Mesodermal cell (in vitro differentiated cells): ENCODE results near the gene ARGFX.
"Not testable (repeated sequence)": the region's sequence is repeated elsewhere in the genome, so short reads cannot be mapped to it uniquely, and the experiment has no call there.

ENCODE experiments used
- H3K27ac ChIP-seq: 2 replicates; pipeline ENCODE4 v1.7.0; 2013; ENCODE audit warnings: mild to moderate bottlenecking, low read depth, low read length, moderate library complexity; ENCODE audit not compliant: severe bottlenecking
- H3K36me3 ChIP-seq: 2 replicates; pipeline ENCODE4 v1.7.1; 2013; ENCODE audit warnings: mild to moderate bottlenecking, low read length, moderate library complexity; ENCODE audit not compliant: control insufficient read depth, insufficient read depth
- H3K4me1 ChIP-seq: one replicate; pipeline ENCODE4 v1.7.1; 2013; ENCODE audit warnings: mild to moderate bottlenecking, low read length; ENCODE audit not compliant: insufficient read depth, control insufficient read depth, poor library complexity, severe bottlenecking
- H3K4me3 ChIP-seq: 2 replicates; pipeline ENCODE4 v1.7.0; 2013; ENCODE audit warnings: low read length, control low read depth, mild to moderate bottlenecking; ENCODE audit not compliant: insufficient read depth, poor library complexity, severe bottlenecking; ENCODE audit errors: extremely low read depth
- H3K9me3 ChIP-seq: 2 replicates; pipeline ENCODE4 v1.7.1; 2013; ENCODE audit warnings: mild to moderate bottlenecking, low read length, moderate library complexity; ENCODE audit not compliant: control insufficient read depth
- WGBS, 2 experiments: methylation state at CpG; one replicate each; pipeline ENCODE4 v1.1.5; 2013; ENCODE audit warnings: missing lambda C conversion rate in 2 of 2; ENCODE audit not compliant: insufficient coverage in 2 of 2; 5-methylcytosine and 5-hydroxymethylcytosine counted together

The ARGFX gene

DNA sequence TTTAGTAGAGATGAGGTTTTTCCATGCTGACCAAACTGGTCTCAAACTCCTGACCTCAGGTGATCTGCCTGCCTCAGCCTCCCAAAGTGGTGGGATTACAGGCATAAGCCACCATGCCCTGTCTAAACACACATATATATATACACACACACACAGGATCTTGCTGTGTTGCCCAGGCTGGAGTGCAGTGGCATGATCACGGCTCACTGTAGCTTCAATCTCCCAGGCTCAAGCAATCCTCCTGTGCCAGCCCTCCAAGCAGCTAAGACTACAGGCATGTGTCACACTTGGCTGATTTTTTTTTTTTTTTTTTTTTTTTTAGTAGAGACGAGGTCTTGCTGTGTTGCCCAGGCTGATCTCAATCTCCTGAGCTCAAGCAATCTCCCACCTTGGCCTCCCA, 32.2 kb downstream of the ARGFX start:
- not testable (repeated sequence) for H3K27ac ChIP-seq, H3K4me3 ChIP-seq, H3K4me1 ChIP-seq, H3K36me3 ChIP-seq, H3K9me3 ChIP-seq
- 86 to 100% methylated on average over 1 of the region's 2 CpGs for WGBS, 2 experiments

DNA sequence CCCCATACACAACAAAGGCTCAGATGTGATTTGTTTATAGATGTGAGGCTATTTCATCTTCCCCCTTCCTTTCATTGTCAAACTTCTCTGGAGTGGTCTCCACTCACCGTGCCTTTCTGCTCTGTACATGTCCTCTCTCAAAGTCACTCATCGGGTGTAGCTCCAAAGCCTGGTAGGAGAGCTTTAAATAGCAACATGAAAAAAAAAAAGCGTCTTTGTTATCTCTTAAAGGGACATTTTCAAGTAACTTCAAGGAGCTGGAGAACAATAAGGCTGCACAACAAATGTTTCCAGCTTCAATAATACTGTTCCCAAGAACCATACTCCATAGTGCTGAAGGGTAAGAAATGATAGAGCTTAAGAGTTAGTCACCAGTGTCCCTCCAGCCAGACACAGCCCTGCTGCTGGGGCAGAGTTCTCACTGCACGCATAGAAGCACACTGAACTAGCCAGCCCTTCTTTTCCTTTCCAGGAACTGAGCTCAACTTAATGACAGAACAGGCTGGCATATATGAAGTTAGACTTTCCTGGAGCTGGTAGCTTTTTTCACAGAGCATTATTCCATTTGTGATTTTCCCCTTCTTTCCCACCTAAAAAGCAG, 33.6 kb downstream of the ARGFX start:
- Histone ChIP-seq H3K4me3 (no peak overlapping the region), H3K9me3 (no peaks in the 10 kb centered on the region), H3K36me3 (no peaks in the 10 kb centered on the region), H3K4me1 (no peaks in the 10 kb centered on the region), H3K27ac (no peak overlapping the region)
- 0% methylated on average over 1 of the region's 4 CpGs for WGBS, 2 experiments

DNA sequence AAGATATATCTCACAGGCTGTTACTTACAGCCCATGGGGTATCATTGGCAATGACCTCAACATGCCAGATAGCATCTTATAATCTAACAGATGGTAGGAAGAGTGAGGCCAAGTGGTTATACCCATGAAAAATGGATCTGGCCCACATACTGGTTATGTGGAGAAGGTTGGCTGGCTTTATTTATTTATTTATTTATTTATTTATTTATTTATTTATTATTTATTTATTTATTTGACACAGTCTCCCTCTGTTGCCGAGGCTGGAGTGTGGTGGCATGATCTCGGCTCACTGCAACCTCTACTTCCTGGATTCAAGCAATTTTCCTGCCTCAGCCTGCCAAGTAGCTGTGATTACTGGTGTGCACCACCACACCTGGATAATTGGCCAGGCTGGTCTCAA, 37.0 kb downstream of the ARGFX start:
- WGBS, 2 experiments: 88 to 100% methylated on average over 2 of the region's 2 CpGs
- no peaks in the 10 kb centered on the region for H3K4me1 ChIP-seq
- H3K36me3 ChIP-seq: no peaks in the 10 kb centered on the region
- H3K9me3 ChIP-seq: no peaks in the 10 kb centered on the region
- H3K27ac ChIP-seq: no peak overlapping the region
- no peak overlapping the region for H3K4me3 ChIP-seq

DNA sequence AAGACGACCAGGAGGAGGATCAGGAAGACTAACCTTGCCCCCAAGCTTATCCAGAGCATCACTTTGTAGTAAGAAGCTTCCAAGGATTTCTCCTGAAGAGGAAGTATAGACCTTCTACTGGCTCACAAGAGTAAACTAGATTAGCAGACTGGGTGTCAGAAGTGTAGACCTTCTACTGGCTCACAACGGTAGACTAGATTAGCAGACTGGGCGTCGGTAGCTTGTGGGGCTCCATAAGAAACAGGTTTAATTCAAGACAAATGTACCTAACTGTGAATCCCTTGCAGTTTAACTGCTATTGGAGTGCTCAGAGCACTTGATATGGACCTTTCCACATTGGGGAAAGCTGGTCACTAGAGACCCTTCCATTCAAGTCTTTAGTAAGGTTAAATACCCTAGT, 38.4 kb downstream of the ARGFX start:
- Histone ChIP-seq H3K4me3 (no peak overlapping the region), H3K9me3 (no peaks in the 10 kb centered on the region), H3K4me1 (no peaks in the 10 kb centered on the region), H3K36me3 (no peaks in the 10 kb centered on the region), H3K27ac (no peak overlapping the region)
- 86 to 100% methylated on average over 1 to 3 of the region's 4 CpGs for WGBS, 2 experiments
